Measurements from ENCODE around the gene PLCL2.
"Not testable (repeated sequence)": the region's sequence is repeated elsewhere in the genome, so short reads cannot be mapped to it uniquely, and the experiment has no call there.

Gene PLCL2

GRCh38 chr3:17088602-17089313 is 204.0 kb downstream of the PLCL2 start:
- DNase-seq: no peak

- DNase-seq: no peak
Measured at GRCh38 chr3:17089314-17089700, 204.6 kb downstream of the PLCL2 start.

- DNase-seq: no peak
Measured at GRCh38 chr3:17090280-17090983, 205.7 kb downstream of the PLCL2 start.

GRCh38 chr3:17091910-17092582 is 207.3 kb downstream of the PLCL2 start:
- DNase-seq: no peak

- DNase-seq: no peak
Measured at GRCh38 chr3:17092583-17092933, 207.8 kb downstream of the PLCL2 start.

GRCh38 chr3:17094551-17094950 is 209.8 kb downstream of the PLCL2 start:
- no peak for DNase-seq

GRCh38 chr3:17103579-17103978 is 218.8 kb downstream of the PLCL2 start:
- no peak for DNase-seq

- DNase-seq: not testable (repeated sequence)
Measured at GRCh38 chr3:17106801-17107200, 222.0 kb downstream of the PLCL2 start.

- DNase-seq: no peak
Measured at GRCh38 chr3:17110660-17111396, 226.1 kb downstream of the PLCL2 start.

- DNase-seq: no peak
Measured at GRCh38 chr3:17111586-17111985, 226.8 kb downstream of the PLCL2 start.

- DNase-seq: no peak
Measured at GRCh38 chr3:17115186-17115585, 230.4 kb downstream of the PLCL2 start.

- DNase-seq: no peak
Measured at GRCh38 chr3:17116007-17116600, 231.3 kb downstream of the PLCL2 start.

- no peak for DNase-seq
Measured at GRCh38 chr3:17118771-17119170, 234.0 kb downstream of the PLCL2 start.

GRCh38 chr3:17119201-17120072 is 234.7 kb downstream of the PLCL2 start:
- DNase-seq: no peak

GRCh38 chr3:17120115-17120514 is 235.4 kb downstream of the PLCL2 start:
- DNase-seq: no peak

GRCh38 chr3:17121336-17121735 is 236.6 kb downstream of the PLCL2 start:
- no peak for DNase-seq

GRCh38 chr3:17122758-17123157 is 238.0 kb downstream of the PLCL2 start:
- DNase-seq: no peak

GRCh38 chr3:17125738-17126442 is 241.1 kb downstream of the PLCL2 start:
- no peak for DNase-seq

- DNase-seq: not testable (repeated sequence)
Measured at GRCh38 chr3:17128671-17129070, 243.9 kb downstream of the PLCL2 start.

GRCh38 chr3:17129556-17129955 is 244.8 kb downstream of the PLCL2 start:
- DNase-seq: no peak

GRCh38 chr3:17130956-17131355 is 246.2 kb downstream of the PLCL2 start:
- DNase-seq: no peak

Data from activated CD4-positive, CD25-positive, alpha-beta regulatory T cell (primary cell).